GM18502 (cell line): Measurements from ENCODE around the gene SRD5A1.
A peak's percentile ranks its signal among the peaks of the same experiment; 100 is the strongest.
"Not testable (repeated sequence)": the region's sequence is repeated elsewhere in the genome, so short reads cannot be mapped to it uniquely, and the experiment has no call there.

Source experiments
- ATAC-seq: cut with Tn5 transposase; IDR thresholded peaks from one replicate; pipeline ENCODE4 v1.9.1; 2021; ENCODE audit warnings: mild to moderate bottlenecking; ENCODE audit not compliant: unreplicated experiment, poor library complexity

SRD5A1 gene

GRCh38 chr5:6637590-6637989 lies 4.3 kb downstream of the SRD5A1 start:
- no peak for ATAC-seq

GRCh38 chr5:6638236-6638635 lies 5.0 kb downstream of the SRD5A1 start:
- ATAC-seq = no peak

GRCh38 chr5:6642655-6643054 lies 9.4 kb downstream of the SRD5A1 start:
- no peak for ATAC-seq

GRCh38 chr5:6644794-6645241 lies 11.6 kb downstream of the SRD5A1 start:
- no peak for ATAC-seq

GRCh38 chr5:6645571-6646362 lies 12.5 kb downstream of the SRD5A1 start:
- not testable (repeated sequence) for ATAC-seq

GRCh38 chr5:6649186-6649585 lies 15.9 kb downstream of the SRD5A1 start:
- ATAC-seq = no peak

- ATAC-seq = no peak
Measured at GRCh38 chr5:6649681-6650080, 16.4 kb downstream of the SRD5A1 start.

- peak; percentile 93 for ATAC-seq
Measured at GRCh38 chr5:6652025-6652424, 18.8 kb downstream of the SRD5A1 start.

GRCh38 chr5:6655432-6655831 lies 22.2 kb downstream of the SRD5A1 start:
- no peak for ATAC-seq

- no peak for ATAC-seq
Measured at GRCh38 chr5:6656680-6657079, 23.4 kb downstream of the SRD5A1 start.

GRCh38 chr5:6659941-6660684 lies 26.9 kb downstream of the SRD5A1 start:
- ATAC-seq = peak; percentile 84

GRCh38 chr5:6660688-6661087 lies 27.4 kb downstream of the SRD5A1 start:
- peak; percentile 57 for ATAC-seq

GRCh38 chr5:6666762-6667161 lies 33.5 kb downstream of the SRD5A1 start:
- ATAC-seq = no peak

- ATAC-seq = no peak
Measured at GRCh38 chr5:6667648-6668047, 34.4 kb downstream of the SRD5A1 start.

GRCh38 chr5:6668717-6669116 lies 35.5 kb downstream of the SRD5A1 start:
- ATAC-seq = not testable (repeated sequence)

GRCh38 chr5:6673031-6673430 lies 39.8 kb downstream of the SRD5A1 start:
- ATAC-seq = no peak

- no peak for ATAC-seq
Measured at GRCh38 chr5:6673963-6674362, 40.7 kb downstream of the SRD5A1 start.

- ATAC-seq = no peak
Measured at GRCh38 chr5:6674421-6674820, 41.2 kb downstream of the SRD5A1 start.

- no peak for ATAC-seq
Measured at GRCh38 chr5:6674886-6675285, 41.6 kb downstream of the SRD5A1 start.

- ATAC-seq = no peak
Measured at GRCh38 chr5:6675784-6676491, 42.7 kb downstream of the SRD5A1 start.

- ATAC-seq = no peak
Measured at GRCh38 chr5:6676702-6677101, 43.5 kb downstream of the SRD5A1 start.
